ENCODE data around the gene LCE1B.

Gene LCE1B

DNA sequence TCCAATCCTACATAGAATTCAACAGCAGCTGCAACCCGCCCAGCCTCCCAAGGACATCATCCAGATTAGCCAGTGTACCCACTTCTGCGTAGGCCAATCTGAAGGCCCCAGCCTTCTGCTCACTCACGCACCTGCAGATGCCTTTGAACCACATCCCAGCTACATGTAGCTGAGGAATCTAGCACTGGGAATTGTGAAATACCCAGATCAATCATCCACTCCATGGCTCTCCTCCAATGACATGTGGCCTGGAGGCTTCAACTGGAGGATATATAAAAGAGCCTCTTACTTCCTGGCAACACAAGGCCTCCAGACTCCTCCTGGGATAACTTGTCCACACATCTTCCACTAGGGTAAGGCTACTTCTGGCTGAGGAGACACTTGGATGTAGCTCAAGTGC is 30.8 kb downstream of the LCE1B start, which contains the start of gene LCE6A:
Gene LCE6A (plus strand): TSS at position 301 of the 400 bp plus-strand sequence. CDS start 665 bp downstream, outside the sequence.
- H3K4me3 ChIP-seq (ENCODE audit: low read length, poor library complexity, severe bottlenecking), result no peak within 1 kb of the TSS
- H3K79me2 ChIP-seq (ENCODE audit: insufficient read depth, low read length), result no peaks in the 10 kb centered on the region
- no peaks in the 10 kb centered on the region for H3K36me3 ChIP-seq (ENCODE audit: insufficient read depth, low read length)
- H3F3A ChIP-seq (ENCODE audit: low read depth), result no peaks in the 10 kb centered on the region
- H3K4me2 ChIP-seq (ENCODE audit: low read depth, low read length, poor library complexity, severe bottlenecking), result no peak within 1 kb of the TSS
- H3K9me2 ChIP-seq (replicated peaks; ENCODE audit: low read depth, low read length), result no peaks in the 10 kb centered on the region
- H3K9me3 ChIP-seq (ENCODE audit: insufficient read depth, low read depth, low read length), result no peaks in the 10 kb centered on the region
- H4K20me1 ChIP-seq (ENCODE audit: insufficient read depth, low read length, poor library complexity, severe bottlenecking), result no peaks in the 10 kb centered on the region
- H3K27me3 ChIP-seq (ENCODE audit: insufficient read depth, low read length, poor library complexity, severe bottlenecking), result no peaks in the 10 kb centered on the region
- H3K4me1 ChIP-seq (ENCODE audit: insufficient read depth, low read length, poor library complexity, severe bottlenecking), result no peaks in the 10 kb centered on the region
- no peak within 1 kb of the TSS for H3K9ac ChIP-seq (ENCODE audit: low read depth, low read length, poor library complexity, severe bottlenecking)
- H2AFZ ChIP-seq (ENCODE audit: low read length), result no peak within 1 kb of the TSS
- no peak for TF ChIP-seq EZH2phosphoT487 (IDR thresholded peaks at IDR 0.05; ENCODE audit: borderline replicate concordance)
- TF ChIP-seq, protein P1, sequence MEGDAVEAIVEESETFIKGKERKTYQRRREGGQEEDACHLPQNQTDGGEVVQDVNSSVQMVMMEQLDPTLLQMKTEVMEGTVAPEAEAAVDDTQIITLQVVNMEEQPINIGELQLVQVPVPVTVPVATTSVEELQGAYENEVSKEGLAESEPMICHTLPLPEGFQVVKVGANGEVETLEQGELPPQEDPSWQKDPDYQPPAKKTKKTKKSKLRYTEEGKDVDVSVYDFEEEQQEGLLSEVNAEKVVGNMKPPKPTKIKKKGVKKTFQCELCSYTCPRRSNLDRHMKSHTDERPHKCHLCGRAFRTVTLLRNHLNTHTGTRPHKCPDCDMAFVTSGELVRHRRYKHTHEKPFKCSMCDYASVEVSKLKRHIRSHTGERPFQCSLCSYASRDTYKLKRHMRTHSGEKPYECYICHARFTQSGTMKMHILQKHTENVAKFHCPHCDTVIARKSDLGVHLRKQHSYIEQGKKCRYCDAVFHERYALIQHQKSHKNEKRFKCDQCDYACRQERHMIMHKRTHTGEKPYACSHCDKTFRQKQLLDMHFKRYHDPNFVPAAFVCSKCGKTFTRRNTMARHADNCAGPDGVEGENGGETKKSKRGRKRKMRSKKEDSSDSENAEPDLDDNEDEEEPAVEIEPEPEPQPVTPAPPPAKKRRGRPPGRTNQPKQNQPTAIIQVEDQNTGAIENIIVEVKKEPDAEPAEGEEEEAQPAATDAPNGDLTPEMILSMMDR (conservative IDR thresholded peaks at IDR 0.05; ENCODE audit: low read length), result no peak

DNA sequence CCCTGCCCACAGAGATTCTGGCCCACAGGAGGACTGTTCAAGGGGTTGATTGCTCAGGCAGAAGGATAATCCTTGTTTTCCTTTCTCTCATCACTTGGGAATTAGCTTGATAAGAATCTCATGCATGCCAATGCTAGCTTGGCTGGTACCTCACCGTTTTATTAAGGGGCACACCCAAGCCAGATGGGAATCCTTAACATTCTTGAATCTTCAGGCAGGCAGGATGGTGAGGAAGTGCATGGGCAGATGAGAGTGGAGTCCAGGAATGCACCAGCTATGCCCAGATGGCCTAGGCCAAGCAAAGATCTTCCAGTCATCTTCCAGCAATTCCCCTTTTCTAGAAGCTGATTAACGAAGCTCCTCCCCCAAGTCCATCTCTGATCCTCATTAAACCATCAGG is 43.9 kb downstream of the LCE1B start:
- TF ChIP-seq EZH2phosphoT487 (IDR thresholded peaks at IDR 0.05; ENCODE audit: borderline replicate concordance), result no peak
- TF ChIP-seq, protein P1 (conservative IDR thresholded peaks at IDR 0.05; ENCODE audit: low read length), result no peak
- Histone ChIP-seq H3K9me2 (replicated peaks; ENCODE audit: low read depth, low read length) (0 out of 2 replicates have a peak, but pooled peaks cover 3% of the 10 kb centered on the region), H3K4me2 (ENCODE audit: low read depth, low read length, poor library complexity, severe bottlenecking) (no peak overlapping the region), H3K4me3 (ENCODE audit: low read length, poor library complexity, severe bottlenecking) (no peak overlapping the region), H3K79me2 (ENCODE audit: insufficient read depth, low read length) (no peaks in the 10 kb centered on the region), H3K4me1 (ENCODE audit: insufficient read depth, low read length, poor library complexity, severe bottlenecking) (no peaks in the 10 kb centered on the region), H4K20me1 (ENCODE audit: insufficient read depth, low read length, poor library complexity, severe bottlenecking) (no peaks in the 10 kb centered on the region), H3F3A (ENCODE audit: low read depth) (no peaks in the 10 kb centered on the region), H3K36me3 (ENCODE audit: insufficient read depth, low read length) (no peaks in the 10 kb centered on the region), H3K9me3 (ENCODE audit: insufficient read depth, low read depth, low read length) (no peaks in the 10 kb centered on the region), H2AFZ (ENCODE audit: low read length) (no peak overlapping the region), H3K27me3 (ENCODE audit: insufficient read depth, low read length, poor library complexity, severe bottlenecking) (no peaks in the 10 kb centered on the region), H3K9ac (ENCODE audit: low read depth, low read length, poor library complexity, severe bottlenecking) (no peak overlapping the region)

DNA sequence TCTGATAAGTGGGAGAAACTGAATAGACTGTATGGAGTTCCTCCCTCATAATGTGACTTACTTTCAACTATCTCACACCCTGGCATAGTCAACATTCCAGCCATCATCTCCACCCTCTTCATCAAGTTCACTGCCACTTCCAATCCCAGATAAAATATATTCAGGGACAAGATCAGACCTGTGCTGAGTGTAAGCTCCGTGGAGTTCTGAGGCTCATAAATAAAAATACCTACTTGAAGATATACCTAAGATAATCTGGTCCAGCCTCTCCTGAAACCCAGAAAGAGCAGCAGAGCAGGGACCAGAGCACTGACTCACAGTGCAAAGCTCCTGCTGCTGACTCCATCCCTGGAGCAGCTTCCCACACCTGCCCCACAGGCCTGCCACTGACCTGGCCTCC is 46.3 kb downstream of the LCE1B start:
- no peak for TF ChIP-seq EZH2phosphoT487 (IDR thresholded peaks at IDR 0.05; ENCODE audit: borderline replicate concordance)
- TF ChIP-seq, protein P1 (conservative IDR thresholded peaks at IDR 0.05; ENCODE audit: low read length), result no peak
- H3K9ac ChIP-seq (ENCODE audit: low read depth, low read length, poor library complexity, severe bottlenecking), result no peak overlapping the region

More for the DNA sequence above, 46.3 kb downstream of the LCE1B start:
- H3K9me3 ChIP-seq (ENCODE audit: insufficient read depth, low read depth, low read length), result no peaks in the 10 kb centered on the region
- H2AFZ ChIP-seq (ENCODE audit: low read length), result no peak overlapping the region
- H4K20me1 ChIP-seq (ENCODE audit: insufficient read depth, low read length, poor library complexity, severe bottlenecking), result no peaks in the 10 kb centered on the region
- H3K4me3 ChIP-seq (ENCODE audit: low read length, poor library complexity, severe bottlenecking), result no peak overlapping the region
- H3K4me1 ChIP-seq (ENCODE audit: insufficient read depth, low read length, poor library complexity, severe bottlenecking), result no peaks in the 10 kb centered on the region
- H3K4me2 ChIP-seq (ENCODE audit: low read depth, low read length, poor library complexity, severe bottlenecking), result no peak overlapping the region
- no peaks in the 10 kb centered on the region for H3K27me3 ChIP-seq (ENCODE audit: insufficient read depth, low read length, poor library complexity, severe bottlenecking)
- no peaks in the 10 kb centered on the region for H3K79me2 ChIP-seq (ENCODE audit: insufficient read depth, low read length)
- H3K9me2 ChIP-seq (replicated peaks; ENCODE audit: low read depth, low read length), result 0 out of 2 replicates have a peak, but pooled peaks cover 3% of the 10 kb centered on the region
- no peaks in the 10 kb centered on the region for H3K36me3 ChIP-seq (ENCODE audit: insufficient read depth, low read length)
- H3F3A ChIP-seq (ENCODE audit: low read depth), result no peaks in the 10 kb centered on the region

Data from Loucy (cell line).